SK-N-MC (cell line): ENCODE results near the gene RBM25.

ENCODE experiments used
- DNase-seq: peaks from one replicate; pipeline ENCODE4 v3.0.0-alpha.2; 2011; ENCODE audit warnings: low read depth, low spot score
- H3K27ac ChIP-seq: fragments of 200-600 bp; sonication (generic); 2 replicates; pipeline ENCODE4 v1.5.1; 2016; ENCODE audit warnings: mixed run types
- H3K36me3 ChIP-seq: fragments of 200-600 bp; sonication (generic); 2 replicates; pipeline ENCODE4 v1.6.1; 2017; ENCODE audit warnings: antibody characterized with exemption, low read length, mixed read lengths; ENCODE audit not compliant: insufficient read depth
- H3K4me3 ChIP-seq: fragments of 200-600 bp; sonication (generic); 2 replicates; pipeline ENCODE4 v1.5.1; 2016
- H3K9ac ChIP-seq: fragments of 200-600 bp; sonication (generic); 2 replicates; pipeline ENCODE4 v1.8.0; 2017; ENCODE audit warnings: mixed run types, mixed read lengths; ENCODE audit not compliant: insufficient read length
- H3K9me3 ChIP-seq: fragments of 200-600 bp; sonication (generic); 2 replicates; pipeline ENCODE4 v1.6.1; 2017; ENCODE audit warnings: low read depth, mild to moderate bottlenecking, antibody characterized with exemption, low read length, moderate library complexity, mixed read lengths
- EZH2 ChIP-seq: fragments of 200-600 bp; sonication (generic); IDR thresholded peaks from one replicate; pipeline ENCODE4 v1.6.1; 2017; ENCODE audit warnings: antibody characterized with exemption
- FOXP2 ChIP-seq: optimal IDR thresholded peaks from 2 replicates; pipeline ENCODE3; 2011; ENCODE audit warnings: mild to moderate bottlenecking, moderate library complexity; ENCODE audit not compliant: insufficient read depth; ENCODE audit errors: extremely low read length, control extremely low read depth
- POLR2AphosphoS5 ChIP-seq: IDR thresholded peaks from 2 replicates; pipeline ENCODE4 v1.6.1; 2012; ENCODE audit warnings: mild to moderate bottlenecking, low read depth, low read length, borderline replicate concordance

Gene RBM25

DNA sequence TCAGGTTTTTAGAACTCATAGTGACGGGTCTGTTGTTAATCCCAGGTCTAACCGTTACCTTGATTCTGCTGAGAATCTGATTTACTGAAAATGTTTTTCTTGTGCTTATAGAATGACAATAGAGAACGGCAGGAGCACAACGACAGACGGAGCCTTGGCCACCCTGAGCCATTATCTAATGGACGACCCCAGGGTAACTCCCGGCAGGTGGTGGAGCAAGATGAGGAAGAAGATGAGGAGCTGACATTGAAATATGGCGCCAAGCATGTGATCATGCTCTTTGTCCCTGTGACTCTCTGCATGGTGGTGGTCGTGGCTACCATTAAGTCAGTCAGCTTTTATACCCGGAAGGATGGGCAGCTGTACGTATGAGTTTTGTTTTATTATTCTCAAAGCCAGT, 112.4 kb downstream of the RBM25 start:
- no peak for DNase-seq
- Histone ChIP-seq H3K27ac (no peak overlapping the region), H3K4me3 (no peak overlapping the region), H3K9me3 (no peaks in the 10 kb centered on the region), H3K36me3 (peaks cover 37% of the 10 kb centered on the region), H3K9ac (no peak overlapping the region)
- no peak for TF ChIP-seq EZH2
- no peak for TF ChIP-seq POLR2AphosphoS5

DNA sequence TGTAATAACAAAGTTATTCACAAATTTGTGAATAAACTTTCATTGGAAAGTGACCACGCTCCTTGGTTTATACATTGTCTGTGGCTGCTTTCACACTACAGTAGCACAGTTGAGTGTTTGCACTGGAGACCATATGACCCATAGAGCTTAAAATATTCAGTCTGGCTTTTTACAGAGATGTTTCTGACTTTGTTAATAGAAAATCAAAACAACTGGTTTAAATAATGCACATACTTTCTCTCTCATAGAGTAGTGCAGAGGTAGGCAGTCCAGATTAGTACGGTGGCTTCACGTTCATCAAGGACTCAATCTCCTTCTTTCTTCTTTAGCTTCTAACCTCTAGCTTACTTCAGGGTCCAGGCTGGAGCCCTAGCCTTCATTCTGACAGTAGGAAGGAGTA, 114.2 kb downstream of the RBM25 start:
- no peak overlapping the region for H3K9ac ChIP-seq
- no peak overlapping the region for H3K4me3 ChIP-seq
- no peak overlapping the region for H3K27ac ChIP-seq
- no peak for DNase-seq
- H3K36me3 ChIP-seq: peaks cover 37% of the 10 kb centered on the region
- no peak for TF ChIP-seq FOXP2
- TF ChIP-seq POLR2AphosphoS5: no peak
- H3K9me3 ChIP-seq: no peaks in the 10 kb centered on the region

- Histone ChIP-seq H3K9me3 (no peaks in the 10 kb centered on the region), H3K27ac (no peak overlapping the region), H3K36me3 (peaks cover 37% of the 10 kb centered on the region), H3K4me3 (no peak overlapping the region), H3K9ac (no peak overlapping the region)
- TF ChIP-seq POLR2AphosphoS5 (no peak), FOXP2 (no peak), EZH2 (no peak)
- DNase-seq: peak; percentile 44
These were observed 114.9 kb downstream of the RBM25 start for GRCh38 chr14:73173092-73173735.
